Spinal cord (tissue), 10 donors: Measurements from ENCODE around the gene MGAT4B. TPM values are rescaled to one million over a fixed set of nuclear protein-coding genes. Genes with fewer than 3 reads are reported as not detected.

ENCODE experiments used
- DNase-seq, 6 donors: peaks; one replicate each; pipeline versions ENCODE4 v3.0.0 to v3.0.0-alpha.2; 2013 to 2015; ENCODE audit warnings: low spot score in 6 of 6, low read depth in 4 of 6
- H3K27ac ChIP-seq: one replicate; pipeline ENCODE4 v1.5.1; 2013; ENCODE audit warnings: low read depth, low read length, control low read depth
- H3K27me3 ChIP-seq: one replicate; pipeline ENCODE4 v1.6.1; 2013; ENCODE audit warnings: low read length; ENCODE audit not compliant: control insufficient read depth, insufficient read depth
- H3K36me3 ChIP-seq: one replicate; pipeline ENCODE4 v1.6.1; 2013; ENCODE audit warnings: low read length; ENCODE audit not compliant: control insufficient read depth, insufficient read depth
- H3K4me1 ChIP-seq: one replicate; pipeline ENCODE4 v1.6.1; 2013; ENCODE audit warnings: low read length; ENCODE audit not compliant: control insufficient read depth, insufficient read depth
- H3K4me3 ChIP-seq: one replicate; pipeline ENCODE4 v1.5.1; 2013; ENCODE audit warnings: low read depth, low read length, control low read depth
- H3K9me3 ChIP-seq: one replicate; pipeline ENCODE4 v1.6.1; 2013; ENCODE audit warnings: low read length; ENCODE audit not compliant: control insufficient read depth, insufficient read depth
- WGBS: methylation state at CpG from one replicate; pipeline ENCODE4 v1.1.5; 2013; ENCODE audit warnings: missing lambda C conversion rate; ENCODE audit not compliant: insufficient coverage; 5-methylcytosine and 5-hydroxymethylcytosine counted together
- polyA plus RNA-seq, 2 donors: library from polyadenylated mRNA; unstranded; fragments of 120-200 nt; gene quantifications; one replicate each; pipeline ENCODE4 v1.2.1, GENCODE V29; 2013; ENCODE audit not compliant: insufficient read length in 2 of 2
- total RNA-seq, 2 donors: library from RNA; depleted of rRNA in 1 of 2; stranded (reverse); fragments of 120-200 nt in 1 of 2; fragments of >200 nt in 1 of 2; gene quantifications; one replicate each; pipeline versions ENCODE4 v1.2.3 to v1.2.4, GENCODE V29; 2013 to 2014
- donor health status: healthy.

The MGAT4B gene
- total and polyA plus RNA-seq, 4 donors: 69.4 to 211 (median 131) TPM

- peaks cover 94% of the 10 kb centered on the region for H3K36me3 ChIP-seq
- 66% methylated on average over 9 of the region's 9 CpGs for WGBS
- no peak for DNase-seq
These were observed 21.0 kb upstream of the MGAT4B start for GRCh38 chr5:179827680-179828079.

DNA sequence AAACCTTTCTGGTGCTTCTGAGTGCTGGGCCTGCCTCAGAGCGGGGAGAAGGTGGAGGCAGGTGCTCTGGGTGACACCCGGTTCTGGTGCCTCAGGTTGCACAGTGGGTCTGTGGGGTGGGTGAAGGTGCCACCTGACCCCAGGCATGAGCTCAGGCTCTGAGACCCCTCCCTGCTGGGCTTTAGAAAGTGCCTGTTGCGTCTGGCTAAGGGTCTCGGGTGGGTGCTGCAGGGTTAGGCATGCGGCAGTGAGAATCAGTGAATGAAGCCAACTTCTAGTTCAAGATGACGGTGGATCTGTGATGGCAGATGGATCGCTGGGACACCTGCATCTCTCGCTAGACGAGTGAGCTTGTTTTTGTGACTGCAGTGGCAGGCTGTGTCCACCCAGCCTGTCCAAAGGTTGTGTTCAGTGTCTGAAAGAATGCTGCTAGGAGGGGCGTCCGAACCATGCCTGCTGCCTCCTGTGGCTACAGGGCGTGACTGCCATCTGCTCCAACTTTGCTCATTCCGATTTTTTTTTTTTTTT, 19.1 kb upstream of the MGAT4B start:
- DNase-seq: no peak
- Histone ChIP-seq H3K9me3 (no peaks in the 10 kb centered on the region), H3K4me3 (no peak overlapping the region), H3K27me3 (no peaks in the 10 kb centered on the region), H3K4me1 (peaks cover 24% of the 10 kb centered on the region), H3K27ac (no peak overlapping the region), H3K36me3 (peaks cover 78% of the 10 kb centered on the region)
- whole genome bisulfite sequencing: 81% methylated on average over 11 of the region's 13 CpGs

More at GRCh38 chr5:179827680-179828079, 21.0 kb upstream of the MGAT4B start:
- Histone ChIP-seq H3K4me3 (no peak overlapping the region), H3K27ac (no peak overlapping the region), H3K27me3 (no peaks in the 10 kb centered on the region), H3K4me1 (peaks cover 12% of the 10 kb centered on the region), H3K9me3 (no peaks in the 10 kb centered on the region)

DNA sequence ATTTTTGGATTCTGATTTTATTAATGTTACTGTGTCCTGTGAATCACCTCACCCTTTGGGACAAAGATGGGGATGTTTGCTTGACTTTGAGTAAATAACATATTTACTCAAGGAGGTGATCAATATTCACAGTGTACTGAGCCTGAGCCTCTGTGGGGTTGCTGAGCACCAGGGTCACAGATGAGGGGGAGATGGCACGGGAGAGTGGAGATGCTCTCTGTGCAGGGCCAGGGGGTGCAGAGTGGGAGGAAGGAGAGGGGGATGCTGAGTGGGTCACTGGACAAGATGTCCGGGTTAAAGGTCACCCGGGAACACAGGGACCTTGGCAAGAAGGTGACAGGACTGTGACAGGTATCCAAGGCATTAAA, 18.1 kb upstream of the MGAT4B start:
- no peak for DNase-seq
- Histone ChIP-seq H3K27ac (no peak overlapping the region), H3K27me3 (no peaks in the 10 kb centered on the region), H3K36me3 (peaks cover 68% of the 10 kb centered on the region), H3K9me3 (no peaks in the 10 kb centered on the region), H3K4me1 (peaks cover 32% of the 10 kb centered on the region), H3K4me3 (no peak overlapping the region)
- 94% methylated on average over 2 of the region's 3 CpGs for WGBS

DNA sequence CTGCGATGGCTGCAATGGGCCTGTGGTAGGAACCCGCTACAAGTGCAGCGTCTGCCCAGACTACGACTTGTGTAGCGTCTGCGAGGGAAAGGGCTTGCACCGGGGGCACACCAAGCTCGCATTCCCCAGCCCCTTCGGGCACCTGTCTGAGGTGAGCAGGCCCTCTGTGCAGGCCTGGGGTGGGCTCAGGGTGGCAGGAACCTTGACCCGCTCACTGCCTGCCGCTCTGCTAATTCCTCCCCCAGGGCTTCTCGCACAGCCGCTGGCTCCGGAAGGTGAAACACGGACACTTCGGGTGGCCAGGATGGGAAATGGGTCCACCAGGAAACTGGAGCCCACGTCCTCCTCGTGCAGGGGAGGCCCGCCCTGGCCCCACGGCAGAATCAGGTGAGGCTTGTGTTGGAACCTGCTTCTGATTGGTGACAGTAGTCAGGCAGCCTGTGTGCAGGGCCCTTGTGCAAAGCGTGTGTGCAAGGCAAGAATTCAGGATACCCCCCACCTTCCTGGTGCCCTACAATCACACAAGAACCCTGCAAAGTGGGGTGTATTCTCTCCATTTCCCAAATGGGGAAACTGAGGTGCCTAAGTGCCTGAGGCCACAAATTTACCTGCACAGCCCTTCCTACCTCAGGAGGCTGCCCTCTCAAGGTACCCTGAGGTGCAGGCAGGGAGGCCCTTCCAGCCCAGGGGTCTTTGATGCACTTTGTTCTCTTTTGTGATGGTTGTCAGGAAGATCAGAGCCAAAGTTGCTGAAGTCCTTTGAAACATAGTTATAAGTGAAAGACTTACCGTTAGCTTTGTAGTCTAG, 17.5 kb upstream of the MGAT4B start:
- Histone ChIP-seq H3K4me3 (no peak overlapping the region), H3K36me3 (peaks cover 65% of the 10 kb centered on the region), H3K4me1 (peaks cover 37% of the 10 kb centered on the region), H3K27ac (no peak overlapping the region), H3K27me3 (no peaks in the 10 kb centered on the region), H3K9me3 (no peaks in the 10 kb centered on the region)
- DNase-seq: no peak
- 97% methylated on average over 19 of the region's 22 CpGs for WGBS

DNA sequence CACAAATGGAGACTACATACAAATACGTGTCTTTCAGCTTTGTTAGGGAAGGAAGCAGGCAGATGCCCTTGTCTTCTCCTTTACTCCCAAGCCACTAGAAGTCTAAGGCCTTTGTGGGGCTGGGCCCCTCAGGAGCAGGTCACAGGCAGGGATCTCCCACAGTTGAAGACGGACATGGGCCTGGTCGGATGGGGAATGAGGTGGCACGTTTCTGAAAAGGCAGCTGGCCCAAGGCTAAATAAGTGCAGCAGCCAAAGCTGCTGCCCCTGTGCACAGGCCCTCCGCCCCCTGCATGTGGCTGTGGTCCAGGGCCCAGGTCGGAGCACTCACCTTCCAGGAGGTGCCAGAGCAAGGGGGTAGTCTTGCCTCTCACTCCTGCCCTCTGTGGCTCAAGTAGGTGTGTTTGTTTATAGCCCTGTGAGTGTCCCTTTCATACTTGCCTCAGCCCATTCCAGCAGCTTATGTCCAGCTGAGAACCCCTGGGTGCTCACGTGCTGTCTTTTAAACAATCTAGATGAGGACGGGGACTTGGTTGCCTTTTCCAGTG, 15.9 kb upstream of the MGAT4B start:
- DNase-seq: no peak
- H3K9me3 ChIP-seq: no peaks in the 10 kb centered on the region
- 76% methylated on average over 7 of the region's 8 CpGs for WGBS
- H3K4me1 ChIP-seq: peaks cover 49% of the 10 kb centered on the region
- H3K27me3 ChIP-seq: no peaks in the 10 kb centered on the region
- no peak overlapping the region for H3K27ac ChIP-seq
- H3K36me3 ChIP-seq: peaks cover 54% of the 10 kb centered on the region
- no peak overlapping the region for H3K4me3 ChIP-seq

DNA sequence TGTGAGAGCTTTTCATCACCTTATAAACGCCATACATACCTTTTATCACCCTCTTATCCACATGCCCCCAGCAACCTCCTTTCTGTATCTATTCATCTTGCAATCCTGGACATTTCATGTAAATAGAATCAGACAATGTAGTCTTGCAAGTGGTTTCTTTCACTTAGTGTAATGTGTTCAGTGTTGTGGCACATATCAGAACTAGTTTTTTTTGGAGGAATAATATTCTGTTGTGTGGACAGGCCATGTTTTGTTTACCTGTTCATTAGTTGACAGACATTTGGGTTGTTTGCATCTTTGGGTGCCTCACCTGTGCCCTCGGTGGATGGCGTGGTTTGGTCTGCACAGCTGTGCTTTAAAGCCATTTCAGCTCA, 15.4 kb upstream of the MGAT4B start:
- peaks cover 49% of the 10 kb centered on the region for H3K36me3 ChIP-seq

DNA sequence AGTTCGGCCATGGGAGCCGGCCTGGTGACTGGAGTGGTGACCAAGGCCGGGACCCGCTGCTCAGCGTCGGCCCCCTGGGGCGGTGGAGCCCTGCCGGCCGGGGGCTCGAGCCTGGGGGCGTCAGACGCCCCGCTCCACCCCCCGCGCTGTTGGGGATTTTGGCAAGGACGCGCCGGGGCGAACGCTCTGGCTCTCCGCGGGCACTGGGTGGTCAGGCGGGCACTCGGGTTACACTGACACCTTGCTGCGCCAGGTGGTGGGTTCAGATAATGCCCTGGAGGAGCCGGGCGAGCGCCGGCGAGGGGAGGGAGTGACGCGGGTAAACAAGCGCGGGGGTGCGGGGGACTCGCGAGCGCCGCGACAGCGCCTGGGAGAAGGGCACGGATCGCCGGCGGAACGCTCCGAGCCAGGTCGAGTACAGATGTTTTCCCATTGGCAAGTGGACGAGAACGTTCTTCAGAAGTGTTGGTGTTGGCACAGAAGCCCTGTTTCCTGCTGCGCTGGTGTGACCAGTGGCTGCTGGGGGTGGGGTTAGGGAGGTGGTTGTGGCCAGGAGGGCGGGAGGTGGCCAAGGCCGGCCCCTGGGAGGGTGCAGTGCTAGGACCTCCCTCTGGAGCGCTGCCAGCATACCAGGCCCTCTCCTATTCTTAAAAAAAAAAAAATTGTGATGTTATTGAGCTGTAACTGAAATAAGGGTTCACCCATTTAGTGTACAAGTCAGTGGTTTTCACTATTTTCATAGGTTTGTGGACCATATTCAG, 14.8 kb upstream of the MGAT4B start:
- peaks cover 56% of the 10 kb centered on the region for H3K4me1 ChIP-seq
- H3K27ac ChIP-seq: peak overlapping the region; percentile 84
- H3K36me3 ChIP-seq: peaks cover 44% of the 10 kb centered on the region
- WGBS: 0% methylated on average over 51 of the region's 54 CpGs
- H3K9me3 ChIP-seq: no peaks in the 10 kb centered on the region
- no peaks in the 10 kb centered on the region for H3K27me3 ChIP-seq
- DNase-seq: peak; percentile 52 to 94 (median 73)
- peak overlapping the region; percentile 84 for H3K4me3 ChIP-seq

More for the DNA sequence above, 15.4 kb upstream of the MGAT4B start:
- Histone ChIP-seq H3K4me3 (peak overlapping the region; percentile 84), H3K27me3 (no peaks in the 10 kb centered on the region), H3K9me3 (no peaks in the 10 kb centered on the region), H3K27ac (peak overlapping the region; percentile 84), H3K4me1 (peaks cover 54% of the 10 kb centered on the region)
- DNase-seq: no peak
- WGBS: 80% methylated on average over 2 of the region's 3 CpGs

DNA sequence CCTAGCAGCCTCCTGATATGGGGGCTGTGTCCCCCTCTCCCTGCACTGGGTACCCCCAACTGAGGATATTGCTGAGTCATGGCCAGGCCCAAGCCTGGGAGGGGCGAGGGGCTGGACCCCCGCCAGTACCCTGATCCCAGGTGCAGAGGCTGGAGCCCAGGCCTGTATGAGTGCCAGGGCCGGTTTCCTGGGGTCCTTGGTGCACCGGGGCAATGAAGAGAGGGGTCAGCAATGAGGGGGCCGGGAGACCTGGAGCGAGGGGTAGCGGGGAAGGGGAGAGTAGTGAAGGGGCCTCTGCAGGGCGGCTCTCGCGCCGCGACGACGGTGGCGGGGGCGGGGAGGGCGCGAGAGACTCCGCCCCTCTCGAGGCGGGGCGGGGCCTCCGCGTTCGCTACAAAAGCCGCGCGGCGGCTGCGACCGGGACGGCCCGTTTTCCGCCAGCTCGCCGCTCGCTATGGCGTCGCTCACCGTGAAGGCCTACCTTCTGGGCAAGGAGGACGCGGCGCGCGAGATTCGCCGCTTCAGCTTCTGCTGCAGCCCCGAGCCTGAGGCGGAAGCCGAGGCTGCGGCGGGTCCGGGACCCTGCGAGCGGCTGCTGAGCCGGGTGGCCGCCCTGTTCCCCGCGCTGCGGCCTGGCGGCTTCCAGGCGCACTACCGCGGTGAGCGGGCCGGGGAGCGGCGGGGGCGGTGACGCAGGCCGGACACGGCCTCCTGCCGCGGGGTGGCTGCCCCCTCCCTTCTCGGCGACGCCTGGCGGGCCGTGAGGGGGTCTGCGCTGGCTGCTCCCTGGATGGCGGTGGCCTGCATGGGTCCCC, 14.0 kb upstream of the MGAT4B start, which contains the start of gene SQSTM1:
Gene SQSTM1, plus strand, starts transcription at position 423 of the 815 bp plus-strand sequence. Its CDS starts 32 bp downstream, at position 455.
- Histone ChIP-seq H3K4me1 (peaks cover 59% of the 10 kb centered on the region), H3K9me3 (no peaks in the 10 kb centered on the region), H3K36me3 (peaks cover 43% of the 10 kb centered on the region), H3K4me3 (peak within 1 kb of the TSS; percentile 84), H3K27ac (peak within 1 kb of the TSS; percentile 85), H3K27me3 (peaks cover 5% of the 10 kb centered on the region)
- under 1% methylated on average over 81 of the region's 81 CpGs for WGBS
- DNase-seq: peak in 4 of 6 donors; percentile 72 to 96 (median 86)

GRCh38 chr5:179820127-179820482, 13.4 kb upstream of the MGAT4B start:
- no peak for DNase-seq

More at GRCh38 chr5:179820127-179820482, 13.4 kb upstream of the MGAT4B start:
- peak overlapping the region; percentile 84 for H3K4me3 ChIP-seq
- H3K36me3 ChIP-seq: peaks cover 38% of the 10 kb centered on the region
- H3K9me3 ChIP-seq: no peaks in the 10 kb centered on the region
- peaks cover 7% of the 10 kb centered on the region for H3K27me3 ChIP-seq
- 45% methylated on average over 12 of the region's 12 CpGs for WGBS
- H3K27ac ChIP-seq: peak overlapping the region; percentile 85
- peaks cover 59% of the 10 kb centered on the region for H3K4me1 ChIP-seq
